CD4-positive, alpha-beta T cell treated with Interleukin-10 for 1 hour (primary cell): ENCODE data around the gene PHF10.
"Not testable (repeated sequence)": the region's sequence is repeated elsewhere in the genome, so short reads cannot be mapped to it uniquely, and the experiment has no call there.

Experiments used
- DNase-seq: peaks from one replicate; pipeline ENCODE4 v3.0.0-alpha.2; 2020

The PHF10 gene

GRCh38 chr6:169722362-169723199, 1.7 kb downstream of the PHF10 start:
- peak; percentile 41 for DNase-seq

GRCh38 chr6:169720207-169720855, 4.0 kb downstream of the PHF10 start:
- peak; percentile 28 for DNase-seq

- DNase-seq = no peak
Measured at GRCh38 chr6:169719117-169719516, 5.2 kb downstream of the PHF10 start.

- DNase-seq = no peak
Measured at GRCh38 chr6:169714595-169714994, 9.7 kb downstream of the PHF10 start.

GRCh38 chr6:169714178-169714577, 10.1 kb downstream of the PHF10 start:
- no peak for DNase-seq

GRCh38 chr6:169710009-169710408, 14.3 kb downstream of the PHF10 start:
- no peak for DNase-seq

- DNase-seq = no peak
Measured at GRCh38 chr6:169709293-169709692, 15.0 kb downstream of the PHF10 start.

- DNase-seq = no peak
Measured at GRCh38 chr6:169707772-169708171, 16.5 kb downstream of the PHF10 start.

- no peak for DNase-seq
Measured at GRCh38 chr6:169702840-169703246, 21.5 kb downstream of the PHF10 start.

GRCh38 chr6:169701954-169702839, 22.1 kb downstream of the PHF10 start, which contains the start of the genes C6orf120 and WDR27:
Gene C6orf120 (plus strand): TSS chr6:169702126. CDS start chr6:169702460, 334 bp downstream.
Gene WDR27 (minus strand): TSS chr6:169702029. CDS start chr6:169689005, 13,024 bp downstream.
- peak; percentile 97 for DNase-seq

- DNase-seq = peak; percentile 13
Measured at GRCh38 chr6:169701311-169701953, 22.9 kb downstream of the PHF10 start.

GRCh38 chr6:169700296-169700695, 24.0 kb downstream of the PHF10 start:
- DNase-seq = no peak

- not testable (repeated sequence) for DNase-seq
Measured at GRCh38 chr6:169697115-169697514, 27.2 kb downstream of the PHF10 start.

- no peak for DNase-seq
Measured at GRCh38 chr6:169695131-169695530, 29.2 kb downstream of the PHF10 start.

- DNase-seq = no peak
Measured at GRCh38 chr6:169692516-169692915, 31.8 kb downstream of the PHF10 start.

- no peak for DNase-seq
Measured at GRCh38 chr6:169691260-169691659, 33.0 kb downstream of the PHF10 start.

- no peak for DNase-seq
Measured at GRCh38 chr6:169689287-169689686, 35.0 kb downstream of the PHF10 start.

- DNase-seq = no peak
Measured at GRCh38 chr6:169685860-169686259, 38.4 kb downstream of the PHF10 start.

GRCh38 chr6:169684056-169684455, 40.2 kb downstream of the PHF10 start:
- no peak for DNase-seq

- DNase-seq = no peak
Measured at GRCh38 chr6:169678342-169678741, 46.0 kb downstream of the PHF10 start.

GRCh38 chr6:169677096-169677495, 47.2 kb downstream of the PHF10 start:
- no peak for DNase-seq

- DNase-seq = no peak
Measured at GRCh38 chr6:169675011-169675410, 49.3 kb downstream of the PHF10 start.

GRCh38 chr6:169671563-169671962, 52.7 kb downstream of the PHF10 start:
- DNase-seq = no peak
